Spinal cord (tissue), 10 donors: ENCODE measurements around the gene RADIL. TPM values are rescaled to one million over a fixed set of nuclear protein-coding genes. Genes with fewer than 3 reads are reported as not detected.

ENCODE experiments used
- DNase-seq, 6 donors: peaks; one replicate each; pipeline versions ENCODE4 v3.0.0 to v3.0.0-alpha.2; 2013 to 2015; ENCODE audit warnings: low spot score in 6 of 6, low read depth in 4 of 6
- H3K27ac ChIP-seq: one replicate; pipeline ENCODE4 v1.5.1; 2013; ENCODE audit warnings: low read depth, low read length, control low read depth
- H3K27me3 ChIP-seq: one replicate; pipeline ENCODE4 v1.6.1; 2013; ENCODE audit warnings: low read length; ENCODE audit not compliant: control insufficient read depth, insufficient read depth
- H3K36me3 ChIP-seq: one replicate; pipeline ENCODE4 v1.6.1; 2013; ENCODE audit warnings: low read length; ENCODE audit not compliant: control insufficient read depth, insufficient read depth
- H3K4me1 ChIP-seq: one replicate; pipeline ENCODE4 v1.6.1; 2013; ENCODE audit warnings: low read length; ENCODE audit not compliant: control insufficient read depth, insufficient read depth
- H3K4me3 ChIP-seq: one replicate; pipeline ENCODE4 v1.5.1; 2013; ENCODE audit warnings: low read depth, low read length, control low read depth
- H3K9me3 ChIP-seq: one replicate; pipeline ENCODE4 v1.6.1; 2013; ENCODE audit warnings: low read length; ENCODE audit not compliant: control insufficient read depth, insufficient read depth
- WGBS: methylation state at CpG from one replicate; pipeline ENCODE4 v1.1.5; 2013; ENCODE audit warnings: missing lambda C conversion rate; ENCODE audit not compliant: insufficient coverage; 5-methylcytosine and 5-hydroxymethylcytosine counted together
- polyA plus RNA-seq, 2 donors: library from polyadenylated mRNA; unstranded; fragments of 120-200 nt; gene quantifications; one replicate each; pipeline ENCODE4 v1.2.1, GENCODE V29; 2013; ENCODE audit not compliant: insufficient read length in 2 of 2
- total RNA-seq, 2 donors: library from RNA; depleted of rRNA in 1 of 2; stranded (reverse); fragments of 120-200 nt in 1 of 2; fragments of >200 nt in 1 of 2; gene quantifications; one replicate each; pipeline versions ENCODE4 v1.2.3 to v1.2.4, GENCODE V29; 2013 to 2014
- donor health status: healthy.

Gene RADIL
- total and polyA plus RNA-seq, 4 donors, result 4.8 to 23.7 (median 13.2) TPM

- Histone ChIP-seq H3K4me1 (no peaks in the 10 kb centered on the region), H3K36me3 (peaks cover 82% of the 10 kb centered on the region), H3K27me3 (no peaks in the 10 kb centered on the region), H3K27ac (no peak overlapping the region), H3K4me3 (no peak overlapping the region), H3K9me3 (no peaks in the 10 kb centered on the region)
- DNase-seq, result no peak
- 93% methylated on average over 40 of the region's 40 CpGs for WGBS
Observed at GRCh38 chr7:4783762-4784351, 99.7 kb downstream of the RADIL start.

- H3K27ac ChIP-seq, result no peak overlapping the region
- DNase-seq, result no peak
- WGBS, result 90% methylated on average over 14 of the region's 16 CpGs
- H3K4me1 ChIP-seq, result peaks cover under 1% of the 10 kb centered on the region
- no peak overlapping the region for H3K4me3 ChIP-seq
- peaks cover 78% of the 10 kb centered on the region for H3K36me3 ChIP-seq
- H3K27me3 ChIP-seq, result no peaks in the 10 kb centered on the region
- H3K9me3 ChIP-seq, result no peaks in the 10 kb centered on the region
Observed at GRCh38 chr7:4783292-4783652, 100.2 kb downstream of the RADIL start.

- no peak for DNase-seq
- H3K4me1 ChIP-seq, result peaks cover 4% of the 10 kb centered on the region
- 96% methylated on average over 29 of the region's 36 CpGs for WGBS
- H3K27ac ChIP-seq, result no peak overlapping the region
- H3K4me3 ChIP-seq, result no peak overlapping the region
- peaks cover 75% of the 10 kb centered on the region for H3K36me3 ChIP-seq
- no peaks in the 10 kb centered on the region for H3K27me3 ChIP-seq
- no peaks in the 10 kb centered on the region for H3K9me3 ChIP-seq
Observed at GRCh38 chr7:4782333-4783291, 100.9 kb downstream of the RADIL start.

GRCh38 chr7:4781366-4782069 lies 102.0 kb downstream of the RADIL start:
- WGBS, result 93% methylated on average over 26 of the region's 27 CpGs
- H3K36me3 ChIP-seq, result peaks cover 67% of the 10 kb centered on the region

GRCh38 chr7:4779118-4779517 lies 104.4 kb downstream of the RADIL start:
- Histone ChIP-seq H3K36me3 (peaks cover 43% of the 10 kb centered on the region), H3K9me3 (no peaks in the 10 kb centered on the region), H3K27me3 (no peaks in the 10 kb centered on the region), H3K27ac (no peak overlapping the region), H3K4me1 (peaks cover 21% of the 10 kb centered on the region), H3K4me3 (no peak overlapping the region)
- no CpG with 5 or more reads among the region's 5 CpGs for WGBS
- DNase-seq, result no peak

More at GRCh38 chr7:4781366-4782069, 102.0 kb downstream of the RADIL start:
- peaks cover 7% of the 10 kb centered on the region for H3K4me1 ChIP-seq
- no peaks in the 10 kb centered on the region for H3K9me3 ChIP-seq
- H3K27me3 ChIP-seq, result no peaks in the 10 kb centered on the region
- no peak overlapping the region for H3K27ac ChIP-seq
- no peak for DNase-seq
- H3K4me3 ChIP-seq, result no peak overlapping the region

GRCh38 chr7:4775848-4776623 lies 107.5 kb downstream of the RADIL start:
- 10% methylated on average over 22 of the region's 32 CpGs for WGBS
- H3K9me3 ChIP-seq, result no peaks in the 10 kb centered on the region
- no peaks in the 10 kb centered on the region for H3K27me3 ChIP-seq
- peak overlapping the region; percentile 91 for H3K27ac ChIP-seq
- peaks cover 27% of the 10 kb centered on the region for H3K36me3 ChIP-seq
- peak overlapping the region; percentile 99 for H3K4me3 ChIP-seq
- DNase-seq, result no peak
- peaks cover 21% of the 10 kb centered on the region for H3K4me1 ChIP-seq

- Histone ChIP-seq H3K27ac (peak within 1 kb of the TSS; percentile 91), H3K36me3 (peaks cover 29% of the 10 kb centered on the region), H3K9me3 (no peaks in the 10 kb centered on the region), H3K4me3 (peak within 1 kb of the TSS; percentile 99), H3K4me1 (peaks cover 21% of the 10 kb centered on the region), H3K27me3 (no peaks in the 10 kb centered on the region)
- 0% methylated on average over 55 of the region's 55 CpGs for WGBS
- DNase-seq, result peak; percentile 87 to 99 (median 92)
Observed at GRCh38 chr7:4775250-4775847, 108.2 kb downstream of the RADIL start, which contains the start of gene AP5Z1. Gene AP5Z1, plus strand, starts transcription at chr7:4775623. Its CDS starts 93 bp downstream, at chr7:4775716.

- H3K9me3 ChIP-seq, result no peaks in the 10 kb centered on the region
- WGBS, result 10% methylated on average over 19 of the region's 24 CpGs
- peak in 1 of 6 donors; percentile 35 for DNase-seq
- peak overlapping the region; percentile 99 for H3K4me3 ChIP-seq
- peaks cover 21% of the 10 kb centered on the region for H3K4me1 ChIP-seq
- H3K27me3 ChIP-seq, result no peaks in the 10 kb centered on the region
- peak overlapping the region; percentile 91 for H3K27ac ChIP-seq
- peaks cover 29% of the 10 kb centered on the region for H3K36me3 ChIP-seq
Observed at GRCh38 chr7:4774658-4775249, 108.8 kb downstream of the RADIL start.
